H9 (cell line): ENCODE measurements around the gene DAPK2. TPM values are rescaled to one million over a fixed set of nuclear protein-coding genes. Genes with fewer than 3 reads are reported as not detected.

Experiments
- DNase-seq: peaks from one replicate; pipeline ENCODE4 v3.0.0-alpha.2; 2017
- H2AFZ ChIP-seq: one replicate; pipeline ENCODE4 v1.6.1; 2013; ENCODE audit warnings: mild to moderate bottlenecking, low read length, control low read depth, moderate library complexity
- H2AK5ac ChIP-seq: 2 replicates; pipeline ENCODE4 v1.6.1; 2013; ENCODE audit warnings: low read length, control low read depth, mixed read lengths; ENCODE audit not compliant: insufficient read length
- H2BK120ac ChIP-seq: one replicate; pipeline ENCODE4 v1.6.1; 2013; ENCODE audit warnings: low read depth, mild to moderate bottlenecking, low read length, control low read depth, inconsistent platforms; ENCODE audit not compliant: poor library complexity, severe bottlenecking
- H2BK12ac ChIP-seq: 2 replicates; pipeline ENCODE4 v1.6.1; 2013; ENCODE audit warnings: low read length, control low read depth, mixed read lengths, low read depth; ENCODE audit not compliant: insufficient read length
- H2BK15ac ChIP-seq: 2 replicates; pipeline ENCODE4 v1.6.1; 2013; ENCODE audit warnings: low read depth, low read length, control low read depth
- H2BK20ac ChIP-seq: one replicate; pipeline ENCODE4 v1.6.1; 2013; ENCODE audit warnings: low read depth, mild to moderate bottlenecking, low read length, control low read depth, inconsistent platforms; ENCODE audit not compliant: poor library complexity, severe bottlenecking
- H2BK5ac ChIP-seq: 2 replicates; pipeline ENCODE4 v1.6.1; 2013; ENCODE audit warnings: low read length, control low read depth, mixed read lengths; ENCODE audit not compliant: insufficient read length
- H3K14ac ChIP-seq: 2 replicates; pipeline ENCODE4 v1.6.1; 2013; ENCODE audit warnings: low read length, control low read depth; ENCODE audit not compliant: insufficient read depth
- H3K18ac ChIP-seq: 2 replicates; pipeline ENCODE4 v1.6.1; 2013; ENCODE audit warnings: low read depth, mild to moderate bottlenecking, mixed read lengths, low read length, control low read depth; ENCODE audit not compliant: insufficient read length
- H3K23ac ChIP-seq: 2 replicates; pipeline ENCODE4 v1.6.1; 2013; ENCODE audit warnings: low read length, control low read depth, mixed read lengths, low read depth; ENCODE audit not compliant: insufficient read length
- H3K23me2 ChIP-seq: 2 replicates; pipeline ENCODE4 v1.6.1; 2013; ENCODE audit warnings: low read depth, mild to moderate bottlenecking, mixed read lengths, low read length, control low read depth; ENCODE audit not compliant: insufficient read length, poor library complexity, severe bottlenecking
- H3K27ac ChIP-seq: 2 replicates; pipeline ENCODE4 v1.5.1; 2013; ENCODE audit warnings: low read length, control low read depth, mixed read lengths, low read depth; ENCODE audit not compliant: insufficient read length
- H3K27me3 ChIP-seq: 2 replicates; pipeline ENCODE4 v1.6.1; 2013; ENCODE audit warnings: low read length, control low read depth, inconsistent platforms; ENCODE audit not compliant: insufficient read depth
- H3K4ac ChIP-seq: 2 replicates; pipeline ENCODE4 v1.6.1; 2013; ENCODE audit warnings: low read depth, mild to moderate bottlenecking, control low read depth, inconsistent platforms, low read length, moderate library complexity
- H3K4me1 ChIP-seq: 2 replicates; pipeline ENCODE4 v1.6.1; 2013; ENCODE audit warnings: low read length, control low read depth, inconsistent platforms; ENCODE audit not compliant: insufficient read depth
- H3K4me2 ChIP-seq: 2 replicates; pipeline ENCODE4 v1.6.1; 2013; ENCODE audit warnings: low read length, control low read depth, mixed read lengths; ENCODE audit not compliant: insufficient read length, insufficient read depth
- H3K56ac ChIP-seq: 2 replicates; pipeline ENCODE4 v1.6.1; 2013; ENCODE audit warnings: low read depth, mild to moderate bottlenecking, mixed read lengths, low read length, control low read depth; ENCODE audit not compliant: insufficient read length
- H3K79me1 ChIP-seq: 2 replicates; pipeline ENCODE4 v1.6.1; 2013; ENCODE audit warnings: low read depth, mild to moderate bottlenecking, moderate library complexity, low read length, control low read depth, inconsistent platforms; ENCODE audit not compliant: insufficient read depth, poor library complexity, severe bottlenecking
- H3K79me2 ChIP-seq: 2 replicates; pipeline ENCODE4 v1.6.1; 2013; ENCODE audit warnings: low read length, control low read depth, inconsistent platforms; ENCODE audit not compliant: insufficient read depth
- H3K9ac ChIP-seq: 2 replicates; pipeline ENCODE4 v1.6.1; 2013; ENCODE audit warnings: low read length, control low read depth, mixed read lengths; ENCODE audit not compliant: insufficient read length; ENCODE audit errors: extremely low read depth
- H3K9me3 ChIP-seq: one replicate; pipeline ENCODE4 v1.6.1; 2013; ENCODE audit warnings: low read depth, low read length, inconsistent platforms; ENCODE audit not compliant: control insufficient read depth
- H3T11ph ChIP-seq: one replicate; pipeline ENCODE4 v1.6.1; 2013; ENCODE audit warnings: mild to moderate bottlenecking, low read length, control low read depth, inconsistent platforms
- H4K20me1 ChIP-seq: one replicate; pipeline ENCODE4 v1.6.1; 2013; ENCODE audit not compliant: control insufficient read depth, insufficient read length, insufficient read depth
- H4K5ac ChIP-seq: 2 replicates; pipeline ENCODE4 v1.6.1; 2013; ENCODE audit warnings: low read depth, mild to moderate bottlenecking, mixed read lengths, low read length, control low read depth; ENCODE audit not compliant: insufficient read length
- H4K8ac ChIP-seq: replicated peaks from 2 replicates; pipeline ENCODE4 v1.6.1; 2013; ENCODE audit warnings: low read length, control low read depth, mixed read lengths, low read depth; ENCODE audit not compliant: insufficient read length
- H4K91ac ChIP-seq: 2 replicates; pipeline ENCODE4 v1.6.1; 2013; ENCODE audit warnings: low read depth, mild to moderate bottlenecking, moderate library complexity, mixed read lengths, low read length, control low read depth; ENCODE audit not compliant: insufficient read length
- H3K27ac Mint-ChIP-seq, 3 experiments: 2 replicates in 2 of 3; 3 replicates in 1 of 3; pipeline ENCODE4 v1.8.0; 2020 to 2021; ENCODE audit warnings: mixed read lengths in 3 of 3, mild to moderate bottlenecking in 1 of 3, moderate library complexity in 1 of 3
- H3K27me3 Mint-ChIP-seq: 2 replicates; pipeline ENCODE4 v1.8.0; 2021; ENCODE audit warnings: low read depth, mild to moderate bottlenecking, moderate library complexity, mixed read lengths
- H3K36me3 Mint-ChIP-seq, 3 experiments: 2 replicates in 2 of 3; 3 replicates in 1 of 3; pipeline ENCODE4 v1.8.0; 2020 to 2021; ENCODE audit warnings: low read depth in 3 of 3, mixed read lengths in 3 of 3; ENCODE audit not compliant: insufficient read depth in 1 of 3
- H3K4me1 Mint-ChIP-seq, 2 experiments: 2 replicates each; pipeline ENCODE4 v1.8.0; 2020; ENCODE audit warnings: mixed read lengths in 2 of 2
- H3K4me3 Mint-ChIP-seq, 2 experiments: 2 replicates in 1 of 2; 3 replicates in 1 of 2; pipeline ENCODE4 v1.8.0; 2020 to 2021; ENCODE audit warnings: mild to moderate bottlenecking in 2 of 2, mixed read lengths in 2 of 2, moderate library complexity in 1 of 2
- H3K9me3 Mint-ChIP-seq, 2 experiments: 2 replicates in 1 of 2; 3 replicates in 1 of 2; pipeline ENCODE4 v1.8.0; 2020; ENCODE audit warnings: mild to moderate bottlenecking in 2 of 2, mixed read lengths in 2 of 2, moderate library complexity in 1 of 2
- CTCF ChIP-seq: fragments of 200-600 bp; sonication (generic); conservative IDR thresholded peaks from 3 replicates; pipeline ENCODE4 v1.8.0; 2021; ENCODE audit warnings: antibody characterized with exemption, mild to moderate bottlenecking
- WGBS: extraction: QIAGEN DNeasy Blood & Tissue Kit; methylation state at CpG from one replicate; pipeline ENCODE4 v1.1.7; 2013; ENCODE audit warnings: missing lambda C conversion rate, low lambda C conversion rate, mixed read lengths; ENCODE audit not compliant: insufficient read length; ENCODE audit errors: extremely low coverage; 5-methylcytosine and 5-hydroxymethylcytosine counted together
- total RNA-seq: library from RNA; stranded (reverse); gene quantifications from 2 replicates; pipeline ENCODE4 v1.2.1, GENCODE V29; 2021

Gene DAPK2
- total RNA-seq, 1 experiment from 2014 or later, result 3.5 TPM

GRCh38 chr15:64003182-64003581, 43.1 kb downstream of the DAPK2 start:
- no peaks in the 10 kb centered on the region for H3K23me2 ChIP-seq
- H3K36me3 Mint-ChIP-seq, result no peaks in the 10 kb centered on the region
- no peaks in the 10 kb centered on the region for H3K79me1 ChIP-seq
- no peak overlapping the region for H3K4me3 Mint-ChIP-seq
- no peak overlapping the region for H2BK120ac ChIP-seq
- H4K5ac ChIP-seq, result no peak overlapping the region
- H3K14ac ChIP-seq, result no peak overlapping the region
- H3K27me3 Mint-ChIP-seq, result no peaks in the 10 kb centered on the region
- H4K91ac ChIP-seq, result no peak overlapping the region
- H4K8ac ChIP-seq, result no peak overlapping the region
- no peak overlapping the region for H3K27ac ChIP-seq
- H3K27ac Mint-ChIP-seq, result no peak overlapping the region
- no peak overlapping the region for H2AFZ ChIP-seq
- no peak overlapping the region for H2BK20ac ChIP-seq
- no peak overlapping the region for H3K4me2 ChIP-seq
- H3K9ac ChIP-seq, result no peak overlapping the region
- H2BK12ac ChIP-seq, result no peak overlapping the region
- no peak overlapping the region for H3K4ac ChIP-seq
- no peak overlapping the region for H2AK5ac ChIP-seq
- no peak for DNase-seq
- no peak overlapping the region for H3K56ac ChIP-seq
- H2BK5ac ChIP-seq, result no peak overlapping the region
- H3K4me1 Mint-ChIP-seq, result peaks cover 7 to 14% of the 10 kb centered on the region in 2 experiments
- no peaks in the 10 kb centered on the region for H3K9me3 Mint-ChIP-seq
- no peak for TF ChIP-seq CTCF
- no peaks in the 10 kb centered on the region for H3K9me3 ChIP-seq
- H4K20me1 ChIP-seq, result no peaks in the 10 kb centered on the region
- no peak overlapping the region for H3K18ac ChIP-seq
- no peak overlapping the region for H3K23ac ChIP-seq
- peaks cover 2% of the 10 kb centered on the region; the same call in 1 of the 2 replicates for H3K4me1 ChIP-seq
- H3K27me3 ChIP-seq, result no peaks in the 10 kb centered on the region
- no peak overlapping the region for H3T11ph ChIP-seq
- H2BK15ac ChIP-seq, result no peak overlapping the region
- H3K79me2 ChIP-seq, result no peaks in the 10 kb centered on the region
- WGBS, result no CpG with 5 or more reads among the region's 4 CpGs
